GM19328 (cell line): ENCODE data around the gene NUTM2E.
"Not testable (repeated sequence)": the region's sequence is repeated elsewhere in the genome, so short reads cannot be mapped to it uniquely, and the experiment has no call there.

Experiments
- ATAC-seq: cut with Tn5 transposase; IDR thresholded peaks from one replicate; pipeline ENCODE4 v1.9.1; 2021; ENCODE audit warnings: mild to moderate bottlenecking, moderate library complexity; ENCODE audit not compliant: unreplicated experiment

NUTM2E gene, protein sequence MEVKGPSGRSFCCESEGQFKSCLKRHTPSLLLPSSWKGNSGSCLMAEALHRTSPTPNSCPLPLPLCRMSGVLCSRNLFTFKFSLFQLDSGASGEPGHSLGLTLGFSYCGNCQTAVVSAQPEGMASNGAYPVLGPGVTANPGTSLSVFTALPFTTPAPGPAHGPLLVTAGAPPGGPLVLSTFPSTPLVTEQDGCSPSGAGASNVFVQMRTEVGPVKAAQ (N-terminal part only)

DNA sequence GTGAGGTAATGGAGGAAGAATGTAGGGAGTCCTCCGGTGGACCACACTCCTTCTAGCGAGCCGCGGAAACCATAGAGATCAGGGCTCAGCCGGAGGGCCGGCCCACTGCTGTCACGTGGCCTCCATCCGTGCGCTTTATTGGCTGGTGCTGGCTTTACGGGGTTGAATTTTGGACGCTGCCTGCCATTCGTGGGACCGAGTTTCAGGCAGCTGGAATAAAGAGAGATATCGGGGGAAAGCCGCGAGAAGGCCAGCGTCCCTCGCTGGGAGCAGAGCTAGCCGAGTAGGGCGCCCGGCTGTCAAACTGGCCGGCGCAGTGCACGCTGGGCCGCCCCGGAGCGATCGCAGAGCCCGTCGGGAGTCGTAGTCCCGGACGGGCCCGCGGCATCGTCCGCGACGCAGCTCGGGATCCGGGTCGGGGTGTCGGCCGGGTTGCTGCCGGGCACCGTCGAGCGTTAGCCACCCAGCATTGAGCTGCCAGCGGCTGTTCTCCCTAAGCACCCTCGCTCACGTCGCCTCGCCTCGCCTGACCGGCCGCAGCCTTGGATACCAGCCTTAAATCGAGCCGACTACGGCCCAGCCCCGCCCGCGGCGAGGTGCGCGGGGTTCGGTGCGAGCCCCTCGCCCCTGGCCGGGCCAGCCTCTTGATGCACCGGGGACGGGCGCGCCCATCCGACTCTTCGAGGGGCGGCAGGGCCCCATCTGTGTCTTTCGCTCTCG lies at the start of gene NUTM2E:
Gene NUTM2E, plus strand, starts transcription at position 244 of the 720 bp plus-strand sequence. CDS start 15,002 bp downstream, outside the sequence.
- ATAC-seq = peak; percentile 92

DNA sequence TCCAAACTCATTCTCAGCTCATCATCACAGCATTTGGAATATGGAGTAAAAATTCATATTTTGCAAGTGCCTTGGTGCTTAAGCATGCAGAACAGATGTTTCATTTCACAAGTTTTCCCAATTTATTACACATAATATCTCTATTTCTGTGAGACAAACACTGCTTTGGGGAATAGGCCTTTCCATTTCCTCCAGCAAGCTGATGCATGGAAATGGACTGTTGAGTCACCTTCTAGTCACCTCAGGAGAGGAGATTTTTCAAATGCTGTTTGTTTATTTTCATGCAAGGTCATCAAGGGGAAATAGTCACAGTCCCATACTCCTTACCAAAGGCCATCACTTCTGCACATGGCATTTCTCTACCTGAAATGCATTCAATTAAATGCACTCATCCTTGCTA lies 48.5 kb upstream of the NUTM2E start:
- not testable (repeated sequence) for ATAC-seq

DNA sequence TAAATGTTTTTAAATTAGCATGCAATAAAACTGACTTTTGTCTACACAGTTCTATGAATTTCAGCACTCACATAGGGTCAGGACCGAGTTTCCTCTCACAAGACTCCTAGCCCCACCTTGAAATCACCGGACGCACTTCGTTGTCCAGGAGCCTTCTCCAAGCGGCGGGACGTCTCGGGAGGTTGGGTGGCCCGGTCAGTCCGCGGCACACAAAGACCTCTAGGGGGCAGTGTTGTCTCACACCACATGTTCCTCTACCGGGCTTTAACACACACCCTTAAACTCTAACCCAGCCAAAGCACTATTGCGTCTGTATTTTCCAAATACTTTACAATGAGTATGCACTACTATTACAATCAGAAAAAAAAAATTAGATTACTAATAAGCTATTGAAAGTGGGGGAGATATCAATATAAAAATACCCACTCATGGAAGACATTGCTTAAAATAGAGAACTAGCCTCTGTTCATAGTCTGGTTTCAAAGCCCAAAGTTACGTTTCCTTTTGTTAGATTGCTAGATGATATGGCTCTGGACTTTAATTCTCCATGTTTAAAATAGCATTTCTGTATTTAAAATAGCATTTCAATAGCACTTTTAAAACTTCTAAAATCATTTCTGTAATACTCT lies 47.1 kb upstream of the NUTM2E start:
- ATAC-seq = peak; percentile 94

DNA sequence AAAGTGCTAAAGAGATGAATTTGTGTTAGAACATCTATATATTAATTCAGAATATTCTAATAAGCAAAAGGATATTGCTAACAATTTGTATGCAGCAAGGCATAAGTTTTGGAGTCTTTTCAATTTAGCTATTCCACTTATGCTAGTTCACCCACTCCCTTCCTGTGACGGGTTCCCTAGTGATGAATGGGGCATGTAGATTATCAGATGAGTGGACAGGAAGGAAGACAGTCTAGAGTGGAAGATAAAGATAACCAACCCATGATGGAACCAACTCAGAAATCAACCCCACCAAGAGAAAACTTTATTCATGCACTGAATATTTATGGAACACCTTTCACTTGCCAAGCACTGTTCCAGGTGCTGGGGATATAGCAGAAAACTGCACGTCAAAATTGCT lies 46.5 kb upstream of the NUTM2E start:
- ATAC-seq = not testable (repeated sequence)

DNA sequence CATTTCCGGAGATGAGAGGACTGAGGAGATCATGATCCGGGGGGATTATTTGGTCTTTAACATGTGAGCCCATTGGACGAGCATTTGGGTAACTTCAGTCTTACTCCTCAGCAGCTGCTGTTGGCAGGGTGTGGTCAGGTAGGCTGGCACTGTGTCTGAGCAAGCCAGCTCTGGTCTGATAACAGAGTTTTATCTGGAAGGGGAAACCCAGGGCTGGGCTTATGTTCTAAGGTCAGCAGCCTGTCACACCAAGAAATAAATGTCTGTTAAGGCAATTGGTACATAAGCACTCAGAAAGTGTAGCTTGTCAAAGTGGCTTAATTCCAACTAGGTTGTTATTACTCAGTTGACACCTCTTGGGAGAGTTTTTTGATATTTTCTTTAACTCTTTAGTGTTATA lies 45.0 kb upstream of the NUTM2E start:
- ATAC-seq = not testable (repeated sequence)

DNA sequence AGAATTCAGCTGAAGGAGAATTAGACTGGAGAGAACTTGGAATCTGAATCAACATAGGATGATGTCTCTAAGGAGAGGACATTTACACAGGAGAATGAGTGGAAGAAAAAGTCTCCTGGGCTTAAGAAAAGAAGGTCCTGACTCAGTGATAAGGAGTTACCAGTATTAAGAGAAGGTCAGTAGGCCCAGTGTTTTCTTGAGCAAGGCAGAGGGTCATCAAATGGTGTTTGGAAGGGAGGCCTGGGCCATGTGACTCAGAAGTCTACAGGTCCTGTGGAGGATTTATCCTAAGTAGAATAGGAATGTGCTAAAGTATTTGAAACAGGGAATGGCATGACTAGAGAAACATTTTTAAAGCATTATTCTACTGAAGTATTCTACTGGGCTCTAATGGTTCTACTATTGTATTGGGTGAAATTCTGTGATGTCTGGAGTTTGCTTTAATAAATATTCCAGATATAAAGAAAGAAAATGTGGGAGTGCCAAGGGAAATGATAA lies 39.0 kb upstream of the NUTM2E start:
- ATAC-seq = not testable (repeated sequence)

DNA sequence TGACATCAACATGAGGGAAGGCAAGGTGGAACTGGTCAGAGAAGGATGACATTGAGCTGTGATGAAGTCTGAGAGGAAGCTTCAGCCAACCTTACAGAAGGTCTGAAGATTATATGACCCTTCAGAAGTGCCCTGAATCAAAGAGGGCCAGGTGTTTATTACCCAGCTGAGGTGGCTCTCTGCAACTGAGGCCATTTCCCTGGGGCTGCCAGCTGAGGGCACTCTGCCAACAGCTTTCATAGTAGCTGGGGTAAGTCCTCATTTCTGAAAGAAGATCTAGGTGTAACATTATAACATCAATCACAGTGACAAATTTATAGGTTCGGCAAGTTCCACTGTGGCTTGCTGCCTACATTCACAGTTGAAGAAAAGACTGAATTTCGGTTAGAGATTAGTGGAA lies 37.2 kb upstream of the NUTM2E start:
- not testable (repeated sequence) for ATAC-seq

DNA sequence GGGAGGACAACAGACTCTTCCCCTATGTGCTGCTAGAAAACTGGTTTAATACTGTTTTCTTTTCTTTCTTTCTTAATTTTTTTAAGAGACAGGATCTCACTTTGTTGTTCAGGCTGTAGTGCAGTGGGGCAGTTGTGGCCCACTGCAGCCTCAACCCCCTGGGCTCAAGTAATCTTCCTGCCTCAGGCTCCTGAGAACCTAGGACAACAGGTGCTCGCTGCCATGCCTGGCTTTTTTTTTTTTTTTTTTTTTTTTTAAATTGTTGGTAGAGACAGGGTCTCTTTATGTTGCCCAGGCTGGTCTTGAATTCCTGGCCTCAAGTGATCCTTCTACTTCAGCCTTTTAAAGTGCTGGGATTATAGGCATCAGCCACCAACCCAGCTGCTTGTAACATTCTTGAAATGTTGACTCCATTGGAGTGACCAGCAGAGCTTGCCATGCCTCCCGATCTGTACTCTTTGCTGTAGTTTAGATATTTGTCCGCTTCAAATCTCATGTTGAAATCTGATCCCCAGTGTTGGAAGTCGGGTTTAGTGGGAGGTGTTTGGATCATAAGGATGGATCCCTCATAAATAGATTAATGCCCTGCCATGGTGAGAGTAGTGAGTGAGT lies 34.5 kb upstream of the NUTM2E start:
- ATAC-seq = not testable (repeated sequence)

DNA sequence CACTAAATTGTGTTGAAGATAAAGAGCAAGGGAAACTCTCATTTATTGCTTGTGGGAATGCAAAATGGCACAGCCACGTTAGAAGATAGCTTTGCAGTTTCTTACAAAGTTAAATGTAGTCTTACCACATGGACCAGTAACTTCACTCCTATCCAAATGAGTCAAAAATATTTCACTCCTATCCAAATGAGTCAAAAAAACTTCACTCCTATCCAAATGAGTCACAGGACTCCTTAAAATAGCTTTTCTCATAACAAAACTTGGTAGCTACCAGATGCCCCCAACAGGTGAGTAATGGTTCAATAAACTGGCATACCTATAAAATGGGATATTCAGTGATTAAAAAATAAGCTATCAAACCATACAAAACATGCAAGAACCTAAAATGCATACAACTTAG lies 27.2 kb upstream of the NUTM2E start:
- ATAC-seq = not testable (repeated sequence)

DNA sequence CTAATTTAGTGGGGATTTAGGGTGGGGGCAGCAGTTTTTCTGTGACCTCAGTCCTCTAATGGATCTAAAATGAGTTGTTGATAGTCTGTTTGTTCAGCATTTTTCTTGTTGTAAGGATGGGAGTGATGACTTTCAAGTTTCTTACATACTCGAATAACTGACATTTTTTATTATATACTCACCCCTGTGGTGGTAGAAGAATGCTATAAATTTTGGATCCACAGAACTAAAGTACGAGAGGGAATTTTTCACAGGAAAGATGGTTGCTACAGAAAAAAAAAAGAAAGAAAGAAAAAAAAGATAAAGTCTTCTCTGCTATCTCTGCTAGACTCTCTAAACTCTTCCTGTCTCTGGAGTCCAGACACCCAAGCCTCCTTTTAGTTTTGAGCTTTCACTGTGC lies 20.7 kb upstream of the NUTM2E start:
- not testable (repeated sequence) for ATAC-seq

DNA sequence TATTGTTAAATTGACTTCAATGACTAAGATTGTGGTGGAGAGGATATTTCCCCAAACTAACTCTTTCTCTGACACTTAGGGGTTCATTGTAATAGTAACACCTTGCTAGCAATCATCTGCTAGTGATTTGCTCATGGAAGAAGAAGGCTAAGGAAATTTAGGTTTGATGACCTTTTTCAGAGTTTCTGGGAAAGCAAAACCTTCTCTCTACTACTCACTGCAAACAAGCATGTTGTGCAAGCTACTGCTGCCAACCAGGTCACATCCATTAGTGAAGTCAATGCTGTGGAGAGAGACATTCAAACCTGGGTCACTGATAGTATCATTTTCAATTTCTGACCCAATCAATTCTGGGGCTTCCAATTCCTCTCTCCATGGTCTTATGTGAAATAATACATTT lies 14.6 kb upstream of the NUTM2E start:
- not testable (repeated sequence) for ATAC-seq

DNA sequence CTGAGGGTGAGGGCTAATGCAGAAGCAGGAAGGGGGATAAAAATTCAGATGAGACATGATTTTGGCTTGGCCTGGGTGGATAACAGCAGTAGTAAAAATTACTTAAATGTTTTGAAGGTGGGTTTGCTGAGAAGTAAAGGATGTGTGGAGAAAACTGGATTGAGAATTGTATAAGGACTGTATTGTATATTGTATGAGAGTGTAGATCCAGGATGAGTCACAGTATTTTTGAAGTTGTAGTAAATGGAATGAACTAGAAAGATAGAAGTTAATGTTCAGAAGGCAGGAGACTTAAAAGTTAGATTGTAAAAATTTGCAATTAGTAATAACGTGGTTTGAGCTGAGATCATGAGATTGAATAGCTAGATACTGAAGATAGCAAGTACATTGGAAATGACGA lies 10.2 kb upstream of the NUTM2E start:
- not testable (repeated sequence) for ATAC-seq

DNA sequence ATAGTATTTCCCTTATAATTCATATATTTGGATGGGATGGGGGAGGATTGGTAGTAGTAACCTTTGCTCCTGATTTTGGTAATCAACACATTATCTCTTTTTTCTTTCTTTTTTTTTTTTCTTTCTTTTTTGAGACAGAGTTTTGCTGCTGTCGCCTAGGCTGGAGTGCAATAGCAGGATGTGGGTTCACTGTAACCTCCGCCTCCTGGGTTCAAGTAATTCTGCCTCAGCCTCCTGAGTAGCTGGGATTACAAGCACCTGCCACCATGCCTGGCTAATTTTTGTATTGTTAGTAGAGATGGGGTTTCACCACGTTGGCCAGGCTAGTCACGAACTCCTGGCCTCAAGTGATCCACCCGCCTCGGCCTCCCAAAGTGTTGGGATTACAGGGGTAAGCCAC lies 3.2 kb upstream of the NUTM2E start:
- ATAC-seq = not testable (repeated sequence)

DNA sequence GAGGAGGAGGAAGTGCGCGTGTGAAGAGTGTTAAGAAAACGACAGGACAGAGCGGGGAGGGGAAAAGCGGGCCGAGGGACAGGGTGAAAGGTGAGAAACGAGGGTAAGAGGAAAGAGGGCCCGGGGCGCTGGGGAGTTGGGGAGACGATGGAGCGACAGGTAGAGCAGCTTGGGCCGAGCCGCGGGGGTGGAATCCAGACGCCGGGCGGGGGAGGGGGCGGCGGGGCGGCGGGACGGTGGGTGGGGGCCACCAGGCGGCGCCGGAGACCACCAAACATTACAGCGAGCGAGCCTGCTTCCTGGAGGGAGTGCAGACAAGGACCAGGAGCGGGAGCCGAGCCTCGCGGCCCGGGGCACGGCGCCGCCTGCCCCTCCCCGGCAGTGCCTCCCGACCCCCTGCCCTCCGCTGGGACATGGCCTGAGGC lies 940 bp upstream of the NUTM2E start:
- ATAC-seq = peak; percentile 5

DNA sequence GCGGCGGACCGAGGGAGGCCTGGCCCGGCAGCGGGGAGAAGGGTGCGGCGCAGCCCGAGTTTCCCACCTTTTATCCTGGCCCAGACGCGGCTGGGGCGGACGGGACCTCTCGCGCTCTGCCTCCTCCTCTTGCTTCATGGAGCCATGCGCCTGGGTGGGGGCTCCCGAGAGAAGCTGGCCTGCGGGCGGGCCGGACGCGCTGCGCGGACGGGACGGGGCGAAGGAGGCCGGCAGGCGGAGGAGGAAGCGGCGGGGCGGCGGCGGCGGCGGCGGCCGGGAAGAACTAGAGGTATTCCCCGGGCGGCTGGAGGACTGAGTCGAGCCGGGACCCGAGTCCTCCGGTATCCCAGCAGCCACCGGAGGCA lies 426 bp upstream of the NUTM2E start:
- not testable (repeated sequence) for ATAC-seq

DNA sequence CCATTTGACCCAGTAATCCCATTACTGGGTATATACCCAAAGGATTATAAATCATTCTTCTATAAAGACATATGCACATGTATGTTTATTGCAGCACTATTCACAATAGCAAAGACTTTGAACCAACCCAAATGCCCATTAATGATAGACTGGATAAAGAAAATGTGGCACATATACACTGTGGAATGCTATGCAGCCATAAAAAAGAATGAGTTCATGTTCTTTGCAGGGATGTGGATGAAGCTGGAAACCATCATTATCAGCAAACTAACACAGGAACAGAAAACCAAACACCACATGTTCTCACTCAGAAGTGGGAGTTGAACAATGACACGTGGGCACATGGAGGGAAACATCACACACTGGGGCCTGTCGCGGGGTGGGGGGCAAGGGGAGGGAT lies 7.3 kb downstream of the NUTM2E start:
- ATAC-seq = not testable (repeated sequence)

DNA sequence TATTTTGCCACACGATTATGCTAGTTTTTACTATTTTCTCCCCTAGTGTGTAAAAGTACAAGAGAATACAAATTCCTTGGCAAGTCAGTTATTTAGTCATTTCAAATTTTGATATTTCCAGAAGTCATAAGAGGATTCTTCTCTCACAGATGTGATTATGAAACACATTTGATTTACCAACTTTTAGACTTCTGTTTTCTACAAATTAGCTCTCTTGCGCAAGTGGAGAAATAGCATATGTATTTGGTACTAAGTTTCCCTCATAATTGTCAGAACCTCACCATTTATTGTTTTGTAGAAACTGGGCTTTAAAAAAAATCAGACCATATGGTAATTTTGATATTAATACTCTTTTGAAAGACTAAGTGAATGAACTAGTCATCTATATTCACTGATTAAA lies 9.4 kb downstream of the NUTM2E start:
- ATAC-seq = not testable (repeated sequence)

DNA sequence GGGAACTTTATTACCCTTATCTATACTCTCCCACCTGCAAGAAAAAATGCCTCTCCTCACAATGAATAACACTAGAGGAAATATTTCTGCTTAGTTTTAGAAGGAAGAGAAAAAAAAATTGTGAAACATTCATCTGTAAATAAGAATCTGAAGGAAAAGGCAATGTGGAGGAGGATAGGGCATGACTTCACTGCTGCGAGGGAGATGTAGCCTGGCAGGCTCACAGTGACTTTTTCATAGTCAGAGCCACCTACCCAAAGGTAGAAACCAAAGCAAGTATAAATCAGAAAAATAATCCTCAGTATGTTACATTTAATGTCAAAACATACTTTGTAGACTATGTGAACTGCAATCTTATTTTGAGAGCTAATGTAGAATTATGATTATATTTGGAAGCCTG lies 10.4 kb downstream of the NUTM2E start:
- not testable (repeated sequence) for ATAC-seq

DNA sequence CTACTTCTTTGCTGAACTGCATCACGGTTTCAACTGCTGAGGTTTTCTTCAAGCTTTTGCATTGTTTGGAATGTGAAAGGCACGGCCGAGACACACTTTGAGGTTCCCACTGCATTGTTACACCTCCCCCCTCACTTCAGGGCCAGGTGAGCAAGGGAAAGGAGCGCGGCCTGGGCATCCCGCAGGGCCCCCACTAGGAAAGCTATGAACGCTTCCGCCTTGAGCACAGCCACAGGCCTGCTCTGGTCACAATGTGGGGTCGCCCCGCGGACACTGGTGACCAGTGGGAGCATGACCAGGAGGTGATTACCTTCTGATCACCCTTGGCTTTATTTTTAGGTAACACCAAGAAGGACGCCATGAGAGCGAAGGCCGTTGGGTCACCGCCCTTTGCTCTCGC lies 11.9 kb downstream of the NUTM2E start:
- not testable (repeated sequence) for ATAC-seq

DNA sequence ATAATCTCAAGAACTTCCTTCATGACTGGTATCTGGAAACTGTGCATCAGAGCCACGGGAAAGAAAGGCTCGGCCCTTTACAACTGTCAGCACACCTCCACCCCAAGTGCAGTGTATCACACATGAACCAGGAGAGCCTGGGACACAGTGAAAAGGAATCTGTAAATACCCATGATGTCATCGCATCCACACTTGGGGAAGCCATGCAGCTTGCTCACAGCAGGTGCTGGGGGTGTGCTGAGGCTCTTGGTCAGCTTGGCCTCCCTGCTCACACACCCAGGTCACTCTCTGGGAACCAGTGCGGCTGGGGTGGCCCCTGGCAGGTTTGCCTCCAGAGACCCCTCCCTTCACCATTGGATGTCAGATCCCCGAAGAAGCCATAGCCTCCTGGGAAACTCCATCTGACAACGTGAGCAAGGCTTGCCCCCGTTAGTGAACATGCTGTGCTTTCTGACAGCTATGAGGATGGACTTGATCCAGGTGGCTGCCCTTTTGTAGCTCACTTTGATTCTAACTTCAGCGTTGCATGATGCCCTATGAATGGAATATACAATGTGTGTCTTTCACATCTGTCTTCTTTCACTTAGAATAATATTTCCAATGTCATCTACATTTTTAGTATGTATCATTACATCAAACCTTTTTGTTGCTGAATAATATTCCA lies 26.8 kb downstream of the NUTM2E start:
- ATAC-seq = not testable (repeated sequence)

DNA sequence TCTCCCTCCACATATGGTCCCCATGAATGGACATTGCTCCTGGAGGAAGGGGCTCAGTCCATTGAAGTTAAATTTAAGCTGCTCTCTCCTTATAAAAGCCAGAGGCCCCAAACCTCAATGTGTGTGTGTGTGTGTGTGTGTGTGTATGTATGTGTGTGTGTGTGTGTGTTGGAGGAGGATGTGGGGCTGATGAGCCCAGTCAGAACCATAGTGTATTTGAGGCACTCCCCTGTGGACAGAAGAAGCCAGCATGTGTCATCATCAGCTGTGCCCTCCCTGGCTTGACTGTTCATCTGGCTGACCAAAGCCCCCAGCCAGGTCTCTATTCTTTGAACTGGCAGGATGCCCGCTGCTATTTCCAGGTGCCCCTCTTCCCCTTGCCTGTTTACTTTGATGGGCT lies 35.7 kb downstream of the NUTM2E start:
- ATAC-seq = not testable (repeated sequence)
